ENCODE data around the gene MME.

DNA sequence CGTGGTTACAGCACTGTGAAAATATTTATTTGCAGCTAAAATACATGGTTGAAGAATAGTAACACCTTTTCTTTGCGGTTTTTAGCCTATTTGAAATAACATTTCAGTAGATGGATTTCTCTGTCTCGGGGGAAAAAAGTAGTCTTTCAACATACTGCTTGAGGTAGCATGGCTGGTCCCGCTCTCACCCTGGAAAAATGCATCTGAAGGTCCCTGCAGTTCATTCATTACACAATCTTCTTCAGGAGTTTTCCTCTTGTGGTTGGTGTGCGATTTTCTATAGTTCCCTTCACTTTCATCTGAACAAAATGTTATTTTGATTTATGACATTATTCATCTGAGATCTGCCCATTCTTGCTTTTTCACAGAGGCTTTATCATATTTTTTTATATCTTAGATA, 137.5 kb downstream of the MME start:
- TF ChIP-seq, protein P1, sequence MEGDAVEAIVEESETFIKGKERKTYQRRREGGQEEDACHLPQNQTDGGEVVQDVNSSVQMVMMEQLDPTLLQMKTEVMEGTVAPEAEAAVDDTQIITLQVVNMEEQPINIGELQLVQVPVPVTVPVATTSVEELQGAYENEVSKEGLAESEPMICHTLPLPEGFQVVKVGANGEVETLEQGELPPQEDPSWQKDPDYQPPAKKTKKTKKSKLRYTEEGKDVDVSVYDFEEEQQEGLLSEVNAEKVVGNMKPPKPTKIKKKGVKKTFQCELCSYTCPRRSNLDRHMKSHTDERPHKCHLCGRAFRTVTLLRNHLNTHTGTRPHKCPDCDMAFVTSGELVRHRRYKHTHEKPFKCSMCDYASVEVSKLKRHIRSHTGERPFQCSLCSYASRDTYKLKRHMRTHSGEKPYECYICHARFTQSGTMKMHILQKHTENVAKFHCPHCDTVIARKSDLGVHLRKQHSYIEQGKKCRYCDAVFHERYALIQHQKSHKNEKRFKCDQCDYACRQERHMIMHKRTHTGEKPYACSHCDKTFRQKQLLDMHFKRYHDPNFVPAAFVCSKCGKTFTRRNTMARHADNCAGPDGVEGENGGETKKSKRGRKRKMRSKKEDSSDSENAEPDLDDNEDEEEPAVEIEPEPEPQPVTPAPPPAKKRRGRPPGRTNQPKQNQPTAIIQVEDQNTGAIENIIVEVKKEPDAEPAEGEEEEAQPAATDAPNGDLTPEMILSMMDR (IDR thresholded peaks at IDR 0.05) = no peak
- TF ChIP-seq POLR2A (IDR thresholded peaks at IDR 0.05) = no peak
